KMS-11 (cell line): ENCODE measurements around the gene IFI27L1.

Experiments used
- H2AFZ ChIP-seq: fragments of 200-600 bp; sonication (generic); 2 replicates; pipeline ENCODE4 v1.6.1; 2016; ENCODE audit warnings: antibody characterized with exemption, mixed run types, low read depth
- H3K27ac ChIP-seq: fragments of 200-600 bp; sonication (generic); 2 replicates; pipeline ENCODE4 v1.6.1; 2016; ENCODE audit warnings: mild to moderate bottlenecking, mixed run types
- H3K27me3 ChIP-seq: fragments of 200-600 bp; sonication (generic); 2 replicates; pipeline ENCODE4 v1.6.1; 2017; ENCODE audit warnings: mild to moderate bottlenecking, low read depth, mixed run types, moderate library complexity; ENCODE audit not compliant: insufficient read depth
- H3K36me3 ChIP-seq: fragments of 200-600 bp; sonication (generic); 2 replicates; pipeline ENCODE4 v1.6.1; 2017; ENCODE audit warnings: mild to moderate bottlenecking, mixed run types; ENCODE audit not compliant: insufficient read depth
- H3K4me1 ChIP-seq: fragments of 200-600 bp; sonication (generic); 2 replicates; pipeline ENCODE4 v1.6.1; 2016; ENCODE audit warnings: mild to moderate bottlenecking, low read depth, mixed run types; ENCODE audit not compliant: poor library complexity, severe bottlenecking
- H3K4me2 ChIP-seq: fragments of 200-600 bp; sonication (generic); 2 replicates; pipeline ENCODE4 v1.7.0; 2016; ENCODE audit warnings: mild to moderate bottlenecking, mixed run types
- H3K4me3 ChIP-seq: fragments of 200-600 bp; sonication (generic); IDR thresholded peaks from 2 replicates; pipeline ENCODE4 v1.6.1; 2017; ENCODE audit warnings: low read depth, low read length, mixed read lengths; ENCODE audit not compliant: insufficient read depth
- H3K79me2 ChIP-seq: fragments of 200-600 bp; sonication (generic); 2 replicates; pipeline ENCODE4 v1.6.1; 2016; ENCODE audit warnings: low read depth, mixed run types; ENCODE audit not compliant: insufficient read depth
- H3K9ac ChIP-seq: fragments of 200-600 bp; sonication (generic); 2 replicates; pipeline ENCODE4 v1.6.1; 2016; ENCODE audit warnings: mild to moderate bottlenecking, mixed run types
- H4K20me1 ChIP-seq: fragments of 200-600 bp; sonication (generic); 2 replicates; pipeline ENCODE4 v1.6.1; 2016; ENCODE audit warnings: mild to moderate bottlenecking, mixed run types; ENCODE audit not compliant: insufficient read depth
- CTCF ChIP-seq: fragments of 200-600 bp; sonication (generic); conservative IDR thresholded peaks from 2 replicates; pipeline ENCODE4 v1.6.1; 2017; ENCODE audit warnings: low read depth, mild to moderate bottlenecking, antibody characterized with exemption, low read length, moderate library complexity, mixed read lengths

The IFI27L1 gene

DNA sequence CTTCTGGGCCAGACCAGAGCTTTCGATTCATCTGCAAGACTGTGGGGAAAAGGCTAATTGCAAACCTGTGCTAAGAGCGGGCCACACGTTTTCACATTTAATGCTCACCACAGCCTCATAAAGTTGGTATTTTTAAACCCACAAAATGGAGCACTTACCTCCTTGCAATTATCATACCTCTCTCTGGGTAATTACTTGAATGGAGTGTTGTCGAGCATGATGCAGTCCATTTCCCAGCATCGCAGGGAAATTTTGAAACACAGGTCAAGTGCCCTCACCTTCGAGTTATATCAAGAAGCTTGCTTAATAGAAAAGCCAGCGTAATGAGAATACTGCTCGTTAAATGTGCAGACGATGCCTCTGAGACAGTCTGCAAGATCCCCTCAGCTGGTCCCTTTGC, 57.1 kb downstream of the IFI27L1 start:
- no peak for TF ChIP-seq CTCF
- Histone ChIP-seq H3K36me3 (no peaks in the 10 kb centered on the region), H3K4me3 (no peak overlapping the region), H3K27ac (no peak overlapping the region), H2AFZ (no peak overlapping the region), H3K27me3 (no peaks in the 10 kb centered on the region), H4K20me1 (no peaks in the 10 kb centered on the region), H3K79me2 (no peaks in the 10 kb centered on the region), H3K9ac (no peak overlapping the region), H3K4me1 (peaks cover 5% of the 10 kb centered on the region), H3K4me2 (no peak overlapping the region)

DNA sequence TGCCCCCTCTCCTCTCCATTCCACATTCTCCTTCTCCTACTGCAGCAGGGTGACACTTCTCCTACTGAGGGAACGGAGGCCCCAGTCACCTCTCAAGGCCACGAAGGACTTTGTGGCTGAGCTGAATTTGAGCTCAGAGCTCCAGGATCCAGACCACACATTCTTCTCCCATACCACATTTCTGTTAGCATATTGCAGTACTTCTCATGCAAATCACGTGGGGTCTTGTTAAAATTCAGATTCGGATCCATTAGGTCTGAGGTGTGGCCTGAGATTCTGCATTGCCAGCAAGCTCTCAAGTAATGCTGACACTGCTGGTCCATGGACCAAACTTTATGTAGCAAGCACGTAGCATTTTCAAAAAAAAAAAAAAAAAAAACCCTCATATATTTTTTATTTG, 57.9 kb downstream of the IFI27L1 start:
- Histone ChIP-seq H3K27ac (no peak overlapping the region), H3K27me3 (no peaks in the 10 kb centered on the region), H3K4me2 (no peak overlapping the region), H3K79me2 (no peaks in the 10 kb centered on the region), H3K4me1 (peaks cover 5% of the 10 kb centered on the region), H2AFZ (no peak overlapping the region), H4K20me1 (no peaks in the 10 kb centered on the region), H3K9ac (no peak overlapping the region), H3K36me3 (no peaks in the 10 kb centered on the region), H3K4me3 (no peak overlapping the region)
- TF ChIP-seq CTCF: no peak

DNA sequence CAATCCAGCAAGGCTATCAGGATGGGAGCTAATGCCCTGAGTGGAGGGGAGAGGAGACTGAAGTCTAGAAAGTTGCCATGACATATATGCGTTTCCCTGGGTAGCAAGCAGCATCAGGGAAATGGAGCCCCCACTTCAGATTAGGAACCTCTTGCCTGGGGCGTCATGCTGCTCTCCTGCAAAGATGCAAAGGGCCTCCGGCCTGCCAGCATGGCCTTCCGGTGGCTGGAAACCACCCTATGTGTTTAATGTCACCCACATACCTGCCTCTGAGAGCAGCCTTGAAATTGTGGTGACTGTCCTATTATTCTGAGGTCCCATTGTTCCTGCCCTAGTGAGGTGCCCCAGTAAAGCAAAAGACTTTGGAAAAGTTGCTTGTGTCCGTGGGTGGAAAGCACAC, 58.3 kb downstream of the IFI27L1 start:
- no peaks in the 10 kb centered on the region for H4K20me1 ChIP-seq
- no peaks in the 10 kb centered on the region for H3K27me3 ChIP-seq
- no peak for TF ChIP-seq CTCF
- no peaks in the 10 kb centered on the region for H3K79me2 ChIP-seq
- H3K36me3 ChIP-seq: no peaks in the 10 kb centered on the region
- no peak overlapping the region for H2AFZ ChIP-seq
- H3K4me1 ChIP-seq: peaks cover 5% of the 10 kb centered on the region
- no peak overlapping the region for H3K27ac ChIP-seq
- H3K4me2 ChIP-seq: no peak overlapping the region
- H3K4me3 ChIP-seq: no peak overlapping the region
- H3K9ac ChIP-seq: no peak overlapping the region

GRCh38 chr14:94142247-94142646, 61.1 kb downstream of the IFI27L1 start:
- Histone ChIP-seq H4K20me1 (no peaks in the 10 kb centered on the region), H3K9ac (no peak overlapping the region), H3K79me2 (no peaks in the 10 kb centered on the region), H3K4me1 (peaks cover 4% of the 10 kb centered on the region), H3K27me3 (no peaks in the 10 kb centered on the region), H3K4me2 (no peak overlapping the region), H3K27ac (no peak overlapping the region), H2AFZ (no peak overlapping the region), H3K4me3 (no peak overlapping the region), H3K36me3 (no peaks in the 10 kb centered on the region)
- no peak for TF ChIP-seq CTCF

- no peaks in the 10 kb centered on the region for H3K36me3 ChIP-seq
- H4K20me1 ChIP-seq: no peaks in the 10 kb centered on the region
- H3K27ac ChIP-seq: no peak overlapping the region
- no peak overlapping the region for H2AFZ ChIP-seq
- peaks cover 4% of the 10 kb centered on the region for H3K4me1 ChIP-seq
- no peak; the same call in 1 of the 2 replicates for TF ChIP-seq CTCF
- no peak overlapping the region for H3K4me3 ChIP-seq
- no peaks in the 10 kb centered on the region for H3K27me3 ChIP-seq
- H3K4me2 ChIP-seq: no peak overlapping the region
- H3K9ac ChIP-seq: no peak overlapping the region
- no peaks in the 10 kb centered on the region for H3K79me2 ChIP-seq
Observed at GRCh38 chr14:94142836-94143235, 61.7 kb downstream of the IFI27L1 start.
